Umbilical cord (tissue), 2 donors: Measurements from ENCODE around the gene TMEM108. TPM values are rescaled to one million over a fixed set of nuclear protein-coding genes. Genes with fewer than 3 reads are reported as not detected.
A peak's percentile ranks its signal among the peaks of the same experiment; 100 is the strongest.

Experiments used
- DNase-seq: peaks from one replicate; pipeline ENCODE4 v3.0.0-alpha.2; 2015; ENCODE audit warnings: low spot score
- total RNA-seq: library from RNA; depleted of rRNA; stranded (reverse); fragments of >200 nt; gene quantifications from one replicate; pipeline ENCODE4 v1.2.3, GENCODE V29; 2014; ENCODE audit warnings: low replicate concordance; ENCODE audit not compliant: insufficient read depth

TMEM108 gene
- total RNA-seq, 1 donor from 2014 or later, result 6.0 TPM

GRCh38 chr3:133162670-133163305 is 124.6 kb downstream of the TMEM108 start:
- DNase-seq, result no peak

GRCh38 chr3:133167340-133168024 is 129.3 kb downstream of the TMEM108 start:
- no peak for DNase-seq

- DNase-seq, result no peak
Measured at GRCh38 chr3:133168025-133168401, 129.8 kb downstream of the TMEM108 start.

GRCh38 chr3:133169331-133170068 is 131.3 kb downstream of the TMEM108 start:
- DNase-seq, result no peak

- no peak for DNase-seq
Measured at GRCh38 chr3:133171831-133172230, 133.6 kb downstream of the TMEM108 start.

GRCh38 chr3:133181392-133182150 is 143.4 kb downstream of the TMEM108 start:
- no peak for DNase-seq

GRCh38 chr3:133187870-133188379 is 149.7 kb downstream of the TMEM108 start:
- DNase-seq, result no peak

GRCh38 chr3:133188996-133189395 is 150.8 kb downstream of the TMEM108 start:
- DNase-seq, result no peak

GRCh38 chr3:133189893-133190292 is 151.7 kb downstream of the TMEM108 start:
- DNase-seq, result no peak

GRCh38 chr3:133191818-133192217 is 153.6 kb downstream of the TMEM108 start:
- no peak for DNase-seq

GRCh38 chr3:133192363-133192945 is 154.3 kb downstream of the TMEM108 start:
- no peak for DNase-seq

- no peak for DNase-seq
Measured at GRCh38 chr3:133192967-133193366, 154.8 kb downstream of the TMEM108 start.

GRCh38 chr3:133196527-133196926 is 158.3 kb downstream of the TMEM108 start:
- DNase-seq, result no peak

GRCh38 chr3:133197619-133198018 is 159.4 kb downstream of the TMEM108 start:
- DNase-seq, result no peak

- DNase-seq, result no peak
Measured at GRCh38 chr3:133206921-133207320, 168.7 kb downstream of the TMEM108 start.

- DNase-seq, result no peak
Measured at GRCh38 chr3:133208184-133208583, 170.0 kb downstream of the TMEM108 start.

GRCh38 chr3:133209871-133210550 is 171.8 kb downstream of the TMEM108 start:
- peak; percentile 90 for DNase-seq

GRCh38 chr3:133210656-133211055 is 172.5 kb downstream of the TMEM108 start:
- peak; percentile 77 for DNase-seq

GRCh38 chr3:133211449-133211848 is 173.3 kb downstream of the TMEM108 start:
- DNase-seq, result peak; percentile 77

GRCh38 chr3:133211856-133212255 is 173.7 kb downstream of the TMEM108 start:
- DNase-seq, result no peak

GRCh38 chr3:133213937-133214336 is 175.7 kb downstream of the TMEM108 start:
- no peak for DNase-seq
